Psoas muscle (tissue), 8 donors: ENCODE results near the gene IL1RAPL1. TPM values are rescaled to one million over a fixed set of nuclear protein-coding genes. Genes with fewer than 3 reads are reported as not detected.

ENCODE experiments used
- ATAC-seq, 4 donors: fragments of 200-7000 bp; cut with Tn5 transposase; one replicate each; pipeline ENCODE4 v1.9.1; 2020; ENCODE audit warnings: moderate library complexity in 3 of 4, mild to moderate bottlenecking in 2 of 4
- DNase-seq, 2 donors: peaks; one replicate each; pipeline ENCODE4 v3.0.0-alpha.2; 2020
- H3K27ac ChIP-seq: fragments of 200-600 bp; one replicate; pipeline ENCODE4 v1.8.0; 2022
- H3K27me3 ChIP-seq, 3 donors: fragments of 200-600 bp in 1 of 3; one replicate each; pipeline versions ENCODE4 v1.6.1 to v1.8.0; 2013 to 2022; ENCODE audit warnings: low read length in 2 of 3, mild to moderate bottlenecking in 2 of 3, moderate library complexity in 1 of 3; ENCODE audit not compliant: insufficient read depth in 3 of 3
- H3K36me3 ChIP-seq, 2 donors: fragments of 200-600 bp in 1 of 2; one replicate each; pipeline versions ENCODE4 v1.6.1 to v1.8.0; 2013 to 2022; ENCODE audit warnings: low read depth in 1 of 2, mild to moderate bottlenecking in 1 of 2, moderate library complexity in 1 of 2; ENCODE audit not compliant: insufficient read depth in 1 of 2
- H3K4me1 ChIP-seq: fragments of 200-600 bp; one replicate; pipeline ENCODE4 v1.8.0; 2022
- H3K4me3 ChIP-seq: fragments of 200-600 bp; one replicate; pipeline ENCODE4 v1.8.0; 2022; ENCODE audit warnings: mild to moderate bottlenecking
- H3K9me3 ChIP-seq: fragments of 200-600 bp; one replicate; pipeline ENCODE4 v1.8.0; 2022
- WGBS, 3 donors: extraction: QIAGEN DNeasy Blood & Tissue Kit; methylation state at CpG; one replicate each; pipeline versions ENCODE4 v1.1.6 to v1.1.7; 2013; 5-methylcytosine and 5-hydroxymethylcytosine counted together
- intact Hi-C, 2 donors: fragments of 100-400 bp; cut with DNase I; formaldehyde crosslinking; loops; one replicate each; pipeline versions ENCODE4 v1.11.0 to v1.14.2; 2022
- polyA plus RNA-seq, 3 donors: library from polyadenylated mRNA; stranded (reverse); fragments of 200-250 nt; gene quantifications; one replicate each; pipeline ENCODE4 v1.2.3, GENCODE V29; 2013
- total RNA-seq, 4 donors: library from RNA; stranded (reverse); fragmentation: NEBNext Ultra II Directional in 2 of 4; extraction: Animal tissue kit (Norgen Biotek cat#: 25700) in 2 of 4; gene quantifications; one replicate each; pipeline versions ENCODE4 v1.2.1 to v1.2.4, GENCODE V29; 2021 to 2023
- TF ChIP-seq, protein P1 (sequence below): fragments of 200-600 bp; IDR thresholded peaks from one replicate; pipeline ENCODE4 v1.8.0; 2022; ENCODE audit warnings: antibody characterized with exemption
- donor health status: healthy with polysubstance abuse.
- donor health status: DM: no; HTN: no; CAD: no; lungs with moderate emphysema.
- donor health status: Bipolar disorder and iron deficiency.
- donor health status: healthy.
- donor health status: DM: yes; HTN: yes; CAD: no.
- donor health status: DM: no; HTN: no; CAD: no.
- donor health status: DM: no; HTN: no; CAD: no.
- donor health status: DM: yes; HTN: yes; CAD: no.

Gene IL1RAPL1
- total and polyA plus RNA-seq, 7 donors = 0.04 to 0.50 (median 0.19) TPM; not detected in 1

DNA sequence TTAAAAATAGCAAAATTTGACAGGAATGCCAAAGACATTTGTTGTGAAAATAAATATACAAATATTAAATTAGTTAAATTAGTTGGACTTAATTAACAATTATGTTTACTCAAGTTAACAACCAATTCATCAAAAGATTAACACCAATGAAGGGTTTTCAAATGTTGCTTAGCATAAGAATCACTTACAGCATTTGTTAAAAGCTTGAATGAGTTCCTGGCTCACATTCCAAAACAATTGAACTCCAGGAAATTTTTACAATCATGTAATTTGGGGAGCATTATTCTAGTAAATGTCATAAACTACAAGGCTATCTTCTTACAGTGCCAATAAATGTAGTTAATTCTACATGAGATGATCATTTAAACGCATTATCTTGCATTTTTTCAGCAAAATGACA, 1378.4 kb downstream of the IL1RAPL1 start:
- TF ChIP-seq, protein P1, sequence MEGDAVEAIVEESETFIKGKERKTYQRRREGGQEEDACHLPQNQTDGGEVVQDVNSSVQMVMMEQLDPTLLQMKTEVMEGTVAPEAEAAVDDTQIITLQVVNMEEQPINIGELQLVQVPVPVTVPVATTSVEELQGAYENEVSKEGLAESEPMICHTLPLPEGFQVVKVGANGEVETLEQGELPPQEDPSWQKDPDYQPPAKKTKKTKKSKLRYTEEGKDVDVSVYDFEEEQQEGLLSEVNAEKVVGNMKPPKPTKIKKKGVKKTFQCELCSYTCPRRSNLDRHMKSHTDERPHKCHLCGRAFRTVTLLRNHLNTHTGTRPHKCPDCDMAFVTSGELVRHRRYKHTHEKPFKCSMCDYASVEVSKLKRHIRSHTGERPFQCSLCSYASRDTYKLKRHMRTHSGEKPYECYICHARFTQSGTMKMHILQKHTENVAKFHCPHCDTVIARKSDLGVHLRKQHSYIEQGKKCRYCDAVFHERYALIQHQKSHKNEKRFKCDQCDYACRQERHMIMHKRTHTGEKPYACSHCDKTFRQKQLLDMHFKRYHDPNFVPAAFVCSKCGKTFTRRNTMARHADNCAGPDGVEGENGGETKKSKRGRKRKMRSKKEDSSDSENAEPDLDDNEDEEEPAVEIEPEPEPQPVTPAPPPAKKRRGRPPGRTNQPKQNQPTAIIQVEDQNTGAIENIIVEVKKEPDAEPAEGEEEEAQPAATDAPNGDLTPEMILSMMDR = no peak
- intact Hi-C loops = no loop called here
- no peak for ATAC-seq
- Histone ChIP-seq H3K27me3 (no peaks in the 10 kb centered on the region), H3K4me3 (no peak overlapping the region), H3K9me3 (no peaks in the 10 kb centered on the region), H3K27ac (no peak overlapping the region), H3K36me3 (no peaks in the 10 kb centered on the region), H3K4me1 (no peaks in the 10 kb centered on the region)
- WGBS, 3 donors = 44 to 63% (median 56%) methylated on average over 1 of the region's 1 CpG
- no peak for DNase-seq

DNA sequence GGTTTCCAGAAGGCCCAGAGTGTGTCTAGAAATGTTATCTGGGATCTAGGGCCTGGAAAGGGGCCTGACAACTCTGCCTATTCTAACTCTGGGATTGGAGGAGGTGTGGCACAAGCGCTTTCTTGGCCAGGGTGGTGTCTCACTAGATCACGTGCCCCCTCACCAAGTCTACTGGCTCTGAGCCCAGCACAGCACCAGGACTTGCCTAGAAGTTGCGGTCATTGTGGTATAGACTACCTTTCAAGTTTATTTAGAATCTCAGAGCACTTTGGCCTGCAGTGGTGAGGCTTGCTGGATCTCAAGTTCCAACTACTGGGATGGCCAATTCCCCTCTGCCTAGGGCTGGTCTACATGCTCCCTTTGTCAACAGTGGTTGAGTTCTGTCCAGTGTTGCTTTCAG, 1404.8 kb downstream of the IL1RAPL1 start:
- TF ChIP-seq, protein P1 = no peak
- H3K36me3 ChIP-seq = no peaks in the 10 kb centered on the region
- ATAC-seq (no peak), DNase-seq (no peak)
- intact Hi-C loops = no loop called here
- WGBS, 3 donors = 78 to 85% (median 79%) methylated on average over 3 of the region's 3 CpGs
- peaks cover 3% of the 10 kb centered on the region for H3K9me3 ChIP-seq
- H3K27me3 ChIP-seq = no peaks in the 10 kb centered on the region
- no peak overlapping the region for H3K4me3 ChIP-seq
- no peaks in the 10 kb centered on the region for H3K4me1 ChIP-seq
- H3K27ac ChIP-seq = no peak overlapping the region

DNA sequence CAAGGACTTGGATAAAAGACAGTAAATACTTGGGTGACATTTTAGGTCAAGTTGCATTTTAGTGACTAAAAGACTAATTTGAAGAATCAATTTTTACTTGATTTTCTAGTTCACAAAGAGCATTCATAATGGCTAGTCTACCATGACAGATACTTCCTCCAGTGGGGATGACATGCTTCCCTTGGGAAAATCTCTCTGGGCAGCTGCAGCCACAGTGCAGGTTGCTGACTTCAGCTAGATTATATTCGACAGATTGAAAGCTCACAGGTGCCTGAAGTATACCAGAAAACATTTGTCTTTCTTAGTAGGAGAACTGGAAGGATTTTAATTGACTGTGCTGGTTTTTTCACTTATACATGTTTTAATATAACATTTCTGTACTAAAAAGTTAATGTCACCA, 1418.6 kb downstream of the IL1RAPL1 start:
- H3K9me3 ChIP-seq = no peaks in the 10 kb centered on the region
- intact Hi-C loops = no loop called here
- DNase-seq (no peak), ATAC-seq (no peak)
- no peaks in the 10 kb centered on the region for H3K36me3 ChIP-seq
- TF ChIP-seq, protein P1 = no peak
- H3K27ac ChIP-seq = no peak overlapping the region
- H3K27me3 ChIP-seq = no peaks in the 10 kb centered on the region
- no peaks in the 10 kb centered on the region for H3K4me1 ChIP-seq
- H3K4me3 ChIP-seq = no peak overlapping the region
- 6 to 26% (median 9%) methylated on average over 1 of the region's 1 CpG for WGBS, 3 donors
